HG03457 (cell line): Measurements from ENCODE around the gene ARHGDIG.
"Not testable (repeated sequence)": the region's sequence is repeated elsewhere in the genome, so short reads cannot be mapped to it uniquely, and the experiment has no call there.

ENCODE experiments used
- ATAC-seq: cut with Tn5 transposase; IDR thresholded peaks from one replicate; pipeline ENCODE4 v1.9.1; 2021; ENCODE audit warnings: moderate number of reproducible peaks; ENCODE audit not compliant: unreplicated experiment

The ARHGDIG gene

GRCh38 chr16:263182-263774 is 17.1 kb upstream of the ARHGDIG start:
- no peak for ATAC-seq

- no peak for ATAC-seq
Measured at GRCh38 chr16:263944-264343, 16.4 kb upstream of the ARHGDIG start.

GRCh38 chr16:264440-264951 is 15.9 kb upstream of the ARHGDIG start:
- ATAC-seq, result no peak

- no peak for ATAC-seq
Measured at GRCh38 chr16:265002-265529, 15.3 kb upstream of the ARHGDIG start.

- no peak for ATAC-seq
Measured at GRCh38 chr16:265711-266110, 14.7 kb upstream of the ARHGDIG start.

GRCh38 chr16:266258-267164 is 13.9 kb upstream of the ARHGDIG start:
- no peak for ATAC-seq

- ATAC-seq, result not testable (repeated sequence)
Measured at GRCh38 chr16:267562-267961, 12.8 kb upstream of the ARHGDIG start.

GRCh38 chr16:268141-269053 is 12.0 kb upstream of the ARHGDIG start:
- ATAC-seq, result no peak

GRCh38 chr16:269061-269796 is 11.2 kb upstream of the ARHGDIG start:
- no peak for ATAC-seq

- ATAC-seq, result no peak
Measured at GRCh38 chr16:270381-271255, 9.8 kb upstream of the ARHGDIG start.

- no peak for ATAC-seq
Measured at GRCh38 chr16:272633-273546, 7.5 kb upstream of the ARHGDIG start.

- no peak for ATAC-seq
Measured at GRCh38 chr16:273547-274421, 6.6 kb upstream of the ARHGDIG start.

- no peak for ATAC-seq
Measured at GRCh38 chr16:275041-275641, 5.2 kb upstream of the ARHGDIG start.

- no peak for ATAC-seq
Measured at GRCh38 chr16:275786-276232, 4.6 kb upstream of the ARHGDIG start, which contains the start of gene RGS11. Gene RGS11, minus strand, starts transcription at chr16:275944. Its CDS starts 33 bp downstream, at chr16:275911.

GRCh38 chr16:276426-277077 is 3.8 kb upstream of the ARHGDIG start:
- ATAC-seq, result no peak

GRCh38 chr16:278863-279366 is 1.5 kb upstream of the ARHGDIG start:
- no peak for ATAC-seq
